Sigmoid colon (tissue), 4 donors: Measurements from ENCODE around the gene BDKRB1.

ENCODE experiments used
- POLR2A ChIP-seq, 2 donors: fragments of 450-650 bp; IDR thresholded peaks; one replicate each; pipeline ENCODE4 v1.6.1; 2016; ENCODE audit warnings: antibody characterized with exemption in 2 of 2, mild to moderate bottlenecking in 2 of 2, moderate library complexity in 2 of 2
- POLR2AphosphoS5 ChIP-seq, 4 donors: sonication (generic); formaldehyde crosslinking; IDR thresholded peaks; one replicate each; pipeline ENCODE4 v1.6.1; 2017; ENCODE audit warnings: antibody characterized with exemption in 4 of 4
- TF ChIP-seq, protein P1 (sequence below), 4 experiments: fragments of 450-650 bp in 3 of 4; fragments of 200-600 bp in 1 of 4; IDR thresholded peaks; one replicate each; pipeline ENCODE4 v1.5.1; 2016 to 2019; ENCODE audit warnings: antibody characterized with exemption in 4 of 4, mild to moderate bottlenecking in 3 of 4, moderate library complexity in 2 of 4

DNA sequence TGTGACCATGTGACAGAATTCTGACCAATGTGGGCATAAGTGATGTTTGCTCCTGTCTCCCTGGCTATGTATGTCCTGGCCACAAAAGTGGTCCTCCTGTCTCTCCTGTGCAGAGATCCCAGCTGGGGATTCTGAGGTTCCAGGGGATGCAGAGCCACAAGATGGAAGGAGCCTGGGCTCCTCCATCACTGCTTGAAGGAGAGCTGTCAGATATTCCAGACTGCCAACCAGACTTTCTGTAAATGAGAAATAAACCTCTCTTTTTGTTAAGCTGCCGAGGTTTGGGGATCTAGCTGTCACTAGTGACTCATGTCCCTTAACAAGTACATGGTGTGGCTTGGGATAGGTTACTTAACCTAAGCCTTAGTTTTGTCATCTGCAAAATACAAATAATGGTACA is 21.9 kb downstream of the BDKRB1 start:
- TF ChIP-seq POLR2A (IDR thresholded peaks at IDR 0.05) (no peak), POLR2AphosphoS5 (IDR thresholded peaks at IDR 0.05) (no peak)
- TF ChIP-seq, protein P1, sequence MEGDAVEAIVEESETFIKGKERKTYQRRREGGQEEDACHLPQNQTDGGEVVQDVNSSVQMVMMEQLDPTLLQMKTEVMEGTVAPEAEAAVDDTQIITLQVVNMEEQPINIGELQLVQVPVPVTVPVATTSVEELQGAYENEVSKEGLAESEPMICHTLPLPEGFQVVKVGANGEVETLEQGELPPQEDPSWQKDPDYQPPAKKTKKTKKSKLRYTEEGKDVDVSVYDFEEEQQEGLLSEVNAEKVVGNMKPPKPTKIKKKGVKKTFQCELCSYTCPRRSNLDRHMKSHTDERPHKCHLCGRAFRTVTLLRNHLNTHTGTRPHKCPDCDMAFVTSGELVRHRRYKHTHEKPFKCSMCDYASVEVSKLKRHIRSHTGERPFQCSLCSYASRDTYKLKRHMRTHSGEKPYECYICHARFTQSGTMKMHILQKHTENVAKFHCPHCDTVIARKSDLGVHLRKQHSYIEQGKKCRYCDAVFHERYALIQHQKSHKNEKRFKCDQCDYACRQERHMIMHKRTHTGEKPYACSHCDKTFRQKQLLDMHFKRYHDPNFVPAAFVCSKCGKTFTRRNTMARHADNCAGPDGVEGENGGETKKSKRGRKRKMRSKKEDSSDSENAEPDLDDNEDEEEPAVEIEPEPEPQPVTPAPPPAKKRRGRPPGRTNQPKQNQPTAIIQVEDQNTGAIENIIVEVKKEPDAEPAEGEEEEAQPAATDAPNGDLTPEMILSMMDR (IDR thresholded peaks at IDR 0.05): no peak
